ENCODE measurements around the gene DDAH1. TPM values are rescaled to one million over a fixed set of nuclear protein-coding genes. Genes with fewer than 3 reads are reported as not detected.

DDAH1 gene
- total RNA-seq, 1 experiment from 2014 or later, result 22.8 TPM

- Mint-ChIP-seq H3K9me3 (no peaks in the 10 kb centered on the region), H3K27me3 (ENCODE audit: low read depth) (no peaks in the 10 kb centered on the region), H3K4me3 (no peak overlapping the region), H3K4me1 (peaks cover 33% of the 10 kb centered on the region), H3K36me3 (no peaks in the 10 kb centered on the region), H3K27ac (no peak overlapping the region)
- DNase-seq (ENCODE audit: low spot score), result no peak
- POLR2A ChIA-PET, result no interaction called here
- CTCF ChIA-PET, result interaction anchor here (1.7 kb wide), 1 partner anchor 14 kb away, joined by 7 read pairs; no protein-coding TSS in a partner anchor
- TF ChIP-seq SOX15 (CRISPR knock-in tag; IDR thresholded peaks at IDR 0.05), result no peak
- no peak for TF ChIP-seq PRRX2 (CRISPR knock-in tag; IDR thresholded peaks at IDR 0.05)
- no peak for TF ChIP-seq E2F5 (CRISPR knock-in tag; IDR thresholded peaks at IDR 0.05)
- TF ChIP-seq NFE2L1 (CRISPR knock-in tag; IDR thresholded peaks at IDR 0.05), result no peak
- no peak for TF ChIP-seq SP1 (CRISPR knock-in tag; conservative IDR thresholded peaks at IDR 0.05)
- no peak for TF ChIP-seq ESRRA (CRISPR knock-in tag; IDR thresholded peaks at IDR 0.05; ENCODE audit: borderline replicate concordance)
- no peak for TF ChIP-seq JAZF1 (CRISPR knock-in tag; IDR thresholded peaks at IDR 0.05)
- TF ChIP-seq NR3C1 (CRISPR knock-in tag; conservative IDR thresholded peaks at IDR 0.05; ENCODE audit: low read depth), result no peak
- TF ChIP-seq, protein P1, sequence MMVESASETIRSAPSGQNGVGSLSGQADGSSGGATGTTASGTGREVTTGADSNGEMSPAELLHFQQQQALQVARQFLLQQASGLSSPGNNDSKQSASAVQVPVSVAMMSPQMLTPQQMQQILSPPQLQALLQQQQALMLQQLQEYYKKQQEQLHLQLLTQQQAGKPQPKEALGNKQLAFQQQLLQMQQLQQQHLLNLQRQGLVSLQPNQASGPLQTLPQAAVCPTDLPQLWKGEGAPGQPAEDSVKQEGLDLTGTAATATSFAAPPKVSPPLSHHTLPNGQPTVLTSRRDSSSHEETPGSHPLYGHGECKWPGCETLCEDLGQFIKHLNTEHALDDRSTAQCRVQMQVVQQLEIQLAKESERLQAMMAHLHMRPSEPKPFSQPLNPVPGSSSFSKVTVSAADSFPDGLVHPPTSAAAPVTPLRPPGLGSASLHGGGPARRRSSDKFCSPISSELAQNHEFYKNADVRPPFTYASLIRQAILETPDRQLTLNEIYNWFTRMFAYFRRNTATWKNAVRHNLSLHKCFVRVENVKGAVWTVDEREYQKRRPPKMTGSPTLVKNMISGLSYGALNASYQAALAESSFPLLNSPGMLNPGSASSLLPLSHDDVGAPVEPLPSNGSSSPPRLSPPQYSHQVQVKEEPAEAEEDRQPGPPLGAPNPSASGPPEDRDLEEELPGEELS (CRISPR knock-in tag; IDR thresholded peaks at IDR 0.05), result no peak
- TF ChIP-seq, protein P2, sequence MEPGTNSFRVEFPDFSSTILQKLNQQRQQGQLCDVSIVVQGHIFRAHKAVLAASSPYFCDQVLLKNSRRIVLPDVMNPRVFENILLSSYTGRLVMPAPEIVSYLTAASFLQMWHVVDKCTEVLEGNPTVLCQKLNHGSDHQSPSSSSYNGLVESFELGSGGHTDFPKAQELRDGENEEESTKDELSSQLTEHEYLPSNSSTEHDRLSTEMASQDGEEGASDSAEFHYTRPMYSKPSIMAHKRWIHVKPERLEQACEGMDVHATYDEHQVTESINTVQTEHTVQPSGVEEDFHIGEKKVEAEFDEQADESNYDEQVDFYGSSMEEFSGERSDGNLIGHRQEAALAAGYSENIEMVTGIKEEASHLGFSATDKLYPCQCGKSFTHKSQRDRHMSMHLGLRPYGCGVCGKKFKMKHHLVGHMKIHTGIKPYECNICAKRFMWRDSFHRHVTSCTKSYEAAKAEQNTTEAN (CRISPR knock-in tag; IDR thresholded peaks at IDR 0.05), result no peak
- TF ChIP-seq OVOL2 (CRISPR knock-in tag; IDR thresholded peaks at IDR 0.05; ENCODE audit: borderline replicate concordance), result no peak
- TF ChIP-seq, protein P3, sequence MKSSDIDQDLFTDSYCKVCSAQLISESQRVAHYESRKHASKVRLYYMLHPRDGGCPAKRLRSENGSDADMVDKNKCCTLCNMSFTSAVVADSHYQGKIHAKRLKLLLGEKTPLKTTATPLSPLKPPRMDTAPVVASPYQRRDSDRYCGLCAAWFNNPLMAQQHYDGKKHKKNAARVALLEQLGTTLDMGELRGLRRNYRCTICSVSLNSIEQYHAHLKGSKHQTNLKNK (CRISPR knock-in tag; IDR thresholded peaks at IDR 0.05), result no peak
- no peak for TF ChIP-seq AFF4 (CRISPR knock-in tag; IDR thresholded peaks at IDR 0.05; ENCODE audit: borderline replicate concordance)
- no peak for TF ChIP-seq MLX (CRISPR knock-in tag; IDR thresholded peaks at IDR 0.05)
- ATAC-seq, result no peak
Observed at GRCh38 chr1:85322655-85323054, 142.3 kb downstream of the DDAH1 start.

DNA sequence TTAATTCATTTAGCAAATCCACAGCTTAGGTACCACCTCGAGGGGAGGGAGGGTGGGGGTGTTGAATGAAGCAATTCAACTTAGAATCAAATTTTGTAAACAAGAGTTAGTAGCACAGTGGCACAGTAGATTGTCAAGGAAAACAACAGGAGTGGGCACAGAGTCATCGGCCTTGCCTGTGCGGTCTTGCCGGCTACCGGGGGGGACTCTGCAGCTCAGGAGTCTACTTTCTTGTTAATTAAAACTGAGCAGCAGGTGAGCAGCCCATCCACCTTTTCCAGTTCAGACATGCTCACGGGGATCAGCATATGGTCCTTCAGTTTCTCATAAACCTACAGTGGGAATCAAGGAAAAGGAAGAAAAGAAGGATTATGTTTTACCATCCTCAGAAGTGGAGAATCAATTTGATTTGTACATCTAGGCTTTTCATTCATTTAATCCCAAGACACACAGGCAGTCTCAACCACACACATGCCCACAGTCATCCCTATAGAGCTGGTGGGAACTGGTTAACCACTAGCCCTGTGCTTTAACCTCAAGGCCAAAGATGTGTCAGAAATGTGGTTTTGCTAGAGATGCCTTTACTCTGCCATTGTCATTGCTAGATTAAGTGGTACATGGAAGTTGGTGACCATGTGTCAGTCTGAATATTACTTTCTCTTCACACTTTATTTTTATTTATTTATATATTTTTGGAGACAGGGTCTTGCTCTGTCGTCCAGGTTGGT lies 143.6 kb downstream of the DDAH1 start:
- no peaks in the 10 kb centered on the region for H3K9me3 Mint-ChIP-seq
- H3K4me3 Mint-ChIP-seq, result no peak overlapping the region
- H3K27me3 Mint-ChIP-seq (ENCODE audit: low read depth), result no peaks in the 10 kb centered on the region
- no peak for DNase-seq (ENCODE audit: low spot score)
- ChIA-PET POLR2A (interaction anchor here (0.6 kb wide), 1 partner anchor 363 kb away, joined by 5 read pairs; no protein-coding TSS in a partner anchor), CTCF (interaction anchor here (1.3 kb wide), 2 partner anchors 13 to 22 kb away, joined by 6 to 7 read pairs; no protein-coding TSS in a partner anchor)
- ATAC-seq, result no peak
- no peak overlapping the region for H3K27ac Mint-ChIP-seq
- TF ChIP-seq SMAD4 (CRISPR knock-in tag; IDR thresholded peaks at IDR 0.05) (no peak), NR2C2 (CRISPR knock-in tag; IDR thresholded peaks at IDR 0.05) (no peak), MXD4 (CRISPR knock-in tag; IDR thresholded peaks at IDR 0.05; ENCODE audit: borderline replicate concordance) (no peak), TEAD4 (CRISPR knock-in tag; IDR thresholded peaks at IDR 0.05) (no peak), OVOL2 (CRISPR knock-in tag; IDR thresholded peaks at IDR 0.05; ENCODE audit: borderline replicate concordance) (no peak), ZNF232 (CRISPR knock-in tag; IDR thresholded peaks at IDR 0.05) (no peak), TCF7 (CRISPR knock-in tag; IDR thresholded peaks at IDR 0.05; ENCODE audit: low read depth) (no peak)
- TF ChIP-seq, protein P4, sequence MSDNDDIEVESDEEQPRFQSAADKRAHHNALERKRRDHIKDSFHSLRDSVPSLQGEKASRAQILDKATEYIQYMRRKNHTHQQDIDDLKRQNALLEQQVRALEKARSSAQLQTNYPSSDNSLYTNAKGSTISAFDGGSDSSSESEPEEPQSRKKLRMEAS (CRISPR knock-in tag; IDR thresholded peaks at IDR 0.05), result no peak
- TF ChIP-seq, protein P1 (CRISPR knock-in tag; IDR thresholded peaks at IDR 0.05), result no peak
- TF ChIP-seq, protein P3 (CRISPR knock-in tag; IDR thresholded peaks at IDR 0.05), result no peak
- no peaks in the 10 kb centered on the region for H3K36me3 Mint-ChIP-seq
- H3K4me1 Mint-ChIP-seq, result peaks cover 22% of the 10 kb centered on the region

Data from WTC11 (cell line).